NK-92 (cell line): ENCODE results near the gene NDNF.

Experiments
- DNase-seq: peaks from one replicate; lab custom pipeline; 2025; ENCODE audit not compliant: unreplicated experiment; lab: John Stamatoyannopoulos, UW

The NDNF gene

GRCh38 chr4:121015421-121015820, 56.9 kb downstream of the NDNF start:
- DNase-seq = no peak

GRCh38 chr4:121014544-121014943, 57.8 kb downstream of the NDNF start:
- no peak for DNase-seq

GRCh38 chr4:121011780-121012340, 60.5 kb downstream of the NDNF start:
- no peak for DNase-seq

GRCh38 chr4:121011138-121011537, 61.2 kb downstream of the NDNF start:
- no peak for DNase-seq

GRCh38 chr4:121009578-121010478, 62.5 kb downstream of the NDNF start:
- no peak for DNase-seq

GRCh38 chr4:121007660-121008059, 64.7 kb downstream of the NDNF start:
- no peak for DNase-seq

- DNase-seq = no peak
These were observed 68.5 kb downstream of the NDNF start for GRCh38 chr4:121003863-121004262.

GRCh38 chr4:120995266-120996010, 76.9 kb downstream of the NDNF start:
- DNase-seq = no peak

- DNase-seq = no peak
These were observed 77.8 kb downstream of the NDNF start for GRCh38 chr4:120994521-120994920.

- no peak for DNase-seq
These were observed 80.5 kb downstream of the NDNF start for GRCh38 chr4:120991885-120992284.

- DNase-seq = no peak
These were observed 82.1 kb downstream of the NDNF start for GRCh38 chr4:120990246-120990645.
